SK-N-MC (cell line): ENCODE data around the gene GMIP.
"Not testable (repeated sequence)": the region's sequence is repeated elsewhere in the genome, so short reads cannot be mapped to it uniquely, and the experiment has no call there.

Source experiments
- DNase-seq: peaks from one replicate; pipeline ENCODE4 v3.0.0-alpha.2; 2011; ENCODE audit warnings: low read depth, low spot score
- H3K27ac ChIP-seq: fragments of 200-600 bp; sonication (generic); 2 replicates; pipeline ENCODE4 v1.5.1; 2016; ENCODE audit warnings: mixed run types
- H3K36me3 ChIP-seq: fragments of 200-600 bp; sonication (generic); 2 replicates; pipeline ENCODE4 v1.6.1; 2017; ENCODE audit warnings: antibody characterized with exemption, low read length, mixed read lengths; ENCODE audit not compliant: insufficient read depth
- H3K4me3 ChIP-seq: fragments of 200-600 bp; sonication (generic); 2 replicates; pipeline ENCODE4 v1.5.1; 2016
- H3K9ac ChIP-seq: fragments of 200-600 bp; sonication (generic); 2 replicates; pipeline ENCODE4 v1.8.0; 2017; ENCODE audit warnings: mixed run types, mixed read lengths; ENCODE audit not compliant: insufficient read length
- H3K9me3 ChIP-seq: fragments of 200-600 bp; sonication (generic); 2 replicates; pipeline ENCODE4 v1.6.1; 2017; ENCODE audit warnings: low read depth, mild to moderate bottlenecking, antibody characterized with exemption, low read length, moderate library complexity, mixed read lengths
- EZH2 ChIP-seq: fragments of 200-600 bp; sonication (generic); IDR thresholded peaks from one replicate; pipeline ENCODE4 v1.6.1; 2017; ENCODE audit warnings: antibody characterized with exemption
- FOXP2 ChIP-seq: optimal IDR thresholded peaks from 2 replicates; pipeline ENCODE3; 2011; ENCODE audit warnings: mild to moderate bottlenecking, moderate library complexity; ENCODE audit not compliant: insufficient read depth; ENCODE audit errors: extremely low read length, control extremely low read depth
- POLR2AphosphoS5 ChIP-seq: IDR thresholded peaks from 2 replicates; pipeline ENCODE4 v1.6.1; 2012; ENCODE audit warnings: mild to moderate bottlenecking, low read depth, low read length, borderline replicate concordance

Gene GMIP

DNA sequence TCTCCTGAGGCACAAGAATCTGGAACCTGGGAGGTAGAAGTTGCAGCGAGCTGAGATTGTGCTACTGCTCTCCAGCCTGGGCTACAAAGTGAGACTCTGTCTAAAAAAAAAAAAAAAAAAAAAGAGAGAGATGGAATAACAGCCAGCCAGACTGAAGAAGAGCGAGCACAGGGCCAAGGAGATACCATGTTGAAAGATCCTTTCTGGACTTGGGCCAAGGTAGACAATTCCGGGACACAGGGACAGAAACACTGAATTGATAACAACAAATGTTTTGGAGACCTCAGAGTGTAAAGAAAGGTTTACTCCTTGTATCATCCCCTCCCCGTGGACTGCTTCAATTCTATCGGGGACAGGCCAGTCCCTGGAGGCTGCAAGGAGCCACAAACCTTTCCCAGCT lies 20.1 kb downstream of the GMIP start:
- Histone ChIP-seq H3K4me3 (no peak overlapping the region), H3K9me3 (no peaks in the 10 kb centered on the region), H3K9ac (no peak overlapping the region), H3K27ac (no peak overlapping the region), H3K36me3 (peaks cover 5% of the 10 kb centered on the region; the same call in 1 of the 2 replicates)
- TF ChIP-seq EZH2: no peak
- no peak for DNase-seq

GRCh38 chr19:19619849-19620210 lies 23.6 kb downstream of the GMIP start:
- Histone ChIP-seq H3K4me3 (no peak overlapping the region), H3K9me3 (no peaks in the 10 kb centered on the region), H3K36me3 (peaks cover 5% of the 10 kb centered on the region; the same call in 1 of the 2 replicates), H3K9ac (no peak overlapping the region), H3K27ac (no peak overlapping the region)
- DNase-seq: no peak
- TF ChIP-seq EZH2 (no peak), FOXP2 (no peak), POLR2AphosphoS5 (no peak)

DNA sequence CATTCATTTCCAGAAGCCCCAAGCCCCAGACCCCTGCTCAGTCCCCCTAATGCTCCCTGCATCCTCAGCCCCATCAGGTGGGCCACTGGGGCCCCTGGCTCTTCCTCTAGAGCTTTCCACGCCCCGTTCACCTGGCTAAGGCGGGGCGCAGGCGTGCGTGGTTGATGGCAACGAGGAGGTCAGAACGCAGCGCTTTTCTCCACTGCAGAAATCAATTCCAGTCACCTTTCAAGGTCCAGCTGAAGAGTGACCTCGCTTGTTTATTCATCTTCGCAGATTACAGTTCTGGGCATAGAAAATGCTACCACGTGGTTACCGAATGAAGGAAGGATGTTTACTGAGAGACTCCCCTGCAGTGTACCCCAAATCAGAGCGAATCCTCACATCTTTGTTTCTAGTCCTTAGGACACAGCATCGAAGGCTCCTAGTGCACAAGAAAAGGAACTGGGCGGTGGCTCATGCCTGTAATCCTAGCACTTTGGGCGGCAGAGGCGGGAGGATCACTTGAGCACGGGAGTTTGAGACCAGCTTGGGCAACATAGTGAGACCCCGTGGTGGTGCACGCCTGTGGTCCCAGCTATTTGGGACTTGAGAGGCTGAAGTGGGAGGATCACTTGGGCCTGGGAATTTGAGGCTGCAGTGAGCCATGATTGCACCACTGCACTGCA lies 24.1 kb downstream of the GMIP start:
- no peak for DNase-seq
- H3K36me3 ChIP-seq: peaks cover 5% of the 10 kb centered on the region; the same call in 1 of the 2 replicates
- no peak overlapping the region for H3K9ac ChIP-seq
- peak overlapping the region; percentile 92 for H3K4me3 ChIP-seq
- H3K27ac ChIP-seq: no peak overlapping the region
- no peaks in the 10 kb centered on the region for H3K9me3 ChIP-seq
- TF ChIP-seq FOXP2 (no peak), EZH2 (no peak), POLR2AphosphoS5 (no peak)

- H3K27ac ChIP-seq: no peak within 1 kb of the TSS
- no peaks in the 10 kb centered on the region for H3K9me3 ChIP-seq
- H3K4me3 ChIP-seq: peak within 1 kb of the TSS; percentile 92
- peak within 1 kb of the TSS; percentile 85 for H3K9ac ChIP-seq
- peak; percentile 63 for DNase-seq
- H3K36me3 ChIP-seq: no peaks in the 10 kb centered on the region; the same call in 1 of the 2 replicates
- peak; percentile 51; the same call in 1 of the 2 replicates for TF ChIP-seq POLR2AphosphoS5
- TF ChIP-seq EZH2: no peak
Measured at GRCh38 chr19:19618219-19619051, 25.0 kb downstream of the GMIP start, which contains the start of gene PBX4. Gene PBX4 (minus strand): TSS chr19:19618687. CDS start chr19:19618629, 58 bp downstream.

- Histone ChIP-seq H3K27ac (no peak overlapping the region), H3K4me3 (no peak overlapping the region), H3K9me3 (no peaks in the 10 kb centered on the region), H3K9ac (no peak overlapping the region), H3K36me3 (no peaks in the 10 kb centered on the region)
- TF ChIP-seq POLR2AphosphoS5: no peak
- TF ChIP-seq EZH2: no peak
- no peak for TF ChIP-seq FOXP2
- no peak for DNase-seq
Measured at GRCh38 chr19:19615086-19615485, 28.4 kb downstream of the GMIP start.

DNA sequence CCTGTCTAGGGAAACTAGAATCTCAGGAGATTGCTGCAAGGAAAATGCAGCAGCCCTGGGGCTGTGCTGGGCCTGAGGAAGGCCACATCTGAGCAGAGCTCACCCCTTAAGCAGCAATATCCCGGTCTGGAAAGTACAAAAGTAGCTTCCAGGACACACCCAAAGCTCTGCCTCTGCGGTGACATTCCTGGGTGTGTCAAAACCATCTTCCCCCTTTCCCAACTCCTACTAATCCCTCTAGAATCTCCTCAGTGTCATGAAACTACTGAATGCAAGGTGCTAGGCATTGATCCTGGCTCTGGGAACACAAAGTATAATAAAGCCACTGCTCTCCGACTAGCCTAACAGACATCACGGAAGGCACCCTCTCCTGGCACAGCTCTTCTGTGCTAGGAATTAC lies 30.0 kb downstream of the GMIP start:
- TF ChIP-seq EZH2 (no peak), FOXP2 (no peak), POLR2AphosphoS5 (no peak)
- Histone ChIP-seq H3K9ac (no peak overlapping the region), H3K9me3 (no peaks in the 10 kb centered on the region), H3K4me3 (no peak overlapping the region), H3K27ac (no peak overlapping the region), H3K36me3 (no peaks in the 10 kb centered on the region)
- no peak for DNase-seq

GRCh38 chr19:19610376-19611202 lies 32.9 kb downstream of the GMIP start:
- H3K9ac ChIP-seq: no peak overlapping the region
- H3K4me3 ChIP-seq: no peak overlapping the region
- H3K36me3 ChIP-seq: no peaks in the 10 kb centered on the region
- H3K9me3 ChIP-seq: no peaks in the 10 kb centered on the region
- no peak overlapping the region for H3K27ac ChIP-seq
- DNase-seq: no peak
- TF ChIP-seq FOXP2: no peak
- TF ChIP-seq POLR2AphosphoS5: no peak
- no peak for TF ChIP-seq EZH2

DNA sequence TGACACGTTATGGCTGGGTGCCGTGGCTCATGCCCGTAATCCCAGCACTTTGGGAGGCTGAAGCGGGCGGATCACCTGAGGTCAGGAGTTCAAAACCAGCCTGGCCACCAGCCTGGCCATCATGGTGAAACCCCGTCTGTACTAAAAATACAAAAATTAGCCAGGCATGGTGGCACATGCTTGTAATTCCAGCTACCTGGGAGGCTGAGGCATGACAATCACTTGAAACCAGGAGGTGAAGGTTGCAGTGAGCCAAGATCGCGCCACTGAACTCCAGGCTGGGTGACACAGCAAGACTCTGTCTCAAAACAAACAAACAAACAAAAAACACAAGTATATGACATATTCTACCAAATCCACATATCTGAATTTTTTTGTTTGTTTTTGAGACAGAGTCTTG lies 36.8 kb downstream of the GMIP start:
- not testable (repeated sequence) for H3K27ac ChIP-seq

More for the DNA sequence above, 36.8 kb downstream of the GMIP start:
- H3K36me3 ChIP-seq, H3K9me3 ChIP-seq, H3K4me3 ChIP-seq, H3K9ac ChIP-seq, DNase-seq: not testable (repeated sequence)
